ENCODE data around the gene RPL39L.

Gene RPL39L

DNA sequence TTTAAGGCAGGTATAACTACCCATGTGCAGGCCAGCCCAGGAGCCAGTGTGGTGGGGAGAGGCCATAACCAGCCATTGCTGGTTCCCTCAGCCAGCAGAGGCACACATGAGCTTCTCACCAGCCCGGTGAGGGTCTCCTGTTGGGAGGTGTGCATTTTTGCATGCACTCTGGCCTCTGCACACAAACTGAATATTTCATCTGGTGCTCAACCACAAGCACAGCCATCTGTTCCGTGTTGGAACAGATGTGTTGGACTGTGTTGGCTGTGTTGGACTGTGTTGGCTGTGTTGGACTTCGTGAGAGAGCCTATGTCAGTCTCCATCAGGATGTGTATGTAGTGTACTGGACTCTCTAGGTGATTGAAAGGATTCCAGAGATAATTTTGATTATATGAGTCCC is 67.2 kb downstream of the RPL39L start:
- H3K4me3 ChIP-seq = no peak overlapping the region
- H3K27me3 ChIP-seq = no peaks in the 10 kb centered on the region
- H3K4me1 ChIP-seq = no peaks in the 10 kb centered on the region
- peaks cover 40% of the 10 kb centered on the region; the same call in 1 of the 2 replicates for H4K20me1 ChIP-seq
- peaks cover 7% of the 10 kb centered on the region; the same call in 1 of the 2 replicates for H3K9me3 ChIP-seq
- TF ChIP-seq Cebpa-rat (IDR thresholded peaks at IDR 0.05) = no peak
- H3K9ac ChIP-seq = no peak overlapping the region
- H3K4me2 ChIP-seq = no peak overlapping the region
- no peak overlapping the region for H3K27ac ChIP-seq
- H3K36me3 ChIP-seq = peaks cover 98% of the 10 kb centered on the region
